ENCODE measurements around the gene SCGB3A1.

The SCGB3A1 gene

DNA sequence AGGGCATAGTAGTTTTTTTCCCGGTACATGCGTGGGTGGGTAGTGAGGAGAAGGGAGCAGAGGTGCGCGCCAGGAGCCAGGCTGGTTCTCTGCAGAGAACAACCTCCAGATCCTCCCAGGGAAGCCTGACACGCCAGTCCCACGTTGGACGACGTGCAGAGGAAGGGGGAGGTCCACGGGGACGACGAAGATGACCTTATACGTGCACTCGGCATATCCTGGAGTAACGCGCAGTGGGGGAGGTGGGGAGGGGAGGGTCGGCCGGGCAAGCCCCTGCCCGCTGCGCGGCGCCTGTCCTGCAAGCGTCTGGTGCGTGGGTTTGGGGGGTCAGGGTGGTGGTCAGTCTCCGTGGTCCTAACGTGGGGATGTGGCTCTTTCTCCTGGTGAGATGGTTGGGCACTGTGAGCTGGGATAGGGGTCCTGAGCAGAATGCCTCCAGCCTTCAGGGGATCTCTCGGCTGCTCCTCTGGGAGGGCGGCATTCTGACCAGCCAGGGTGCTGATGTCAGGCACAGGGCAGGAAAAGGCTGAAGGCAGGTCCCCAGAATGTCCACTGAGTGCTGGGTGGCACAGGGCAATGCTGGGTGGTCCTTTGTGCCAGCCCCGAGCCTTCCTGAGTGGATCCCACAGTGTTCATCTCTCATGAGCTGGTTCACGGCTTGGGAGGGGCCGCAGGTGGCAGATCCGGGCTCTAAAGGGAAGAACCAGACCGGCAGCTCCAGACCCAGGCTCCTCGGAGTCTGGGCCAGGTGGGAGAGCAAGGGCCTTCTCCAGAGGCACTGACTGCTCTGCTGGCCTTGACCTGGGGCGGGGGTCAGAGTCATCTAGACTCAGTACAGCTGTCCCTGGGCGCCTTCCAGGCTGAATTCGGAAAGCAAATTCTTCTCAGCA lies 10.5 kb upstream of the SCGB3A1 start:
- no peak for TF ChIP-seq CTCF (IDR thresholded peaks at IDR 0.05; ENCODE audit: low read depth, low read length, missing control alignments)
- no peak for DNase-seq (ENCODE audit: low read depth)
- no peak overlapping the region for H3K4me3 ChIP-seq (ENCODE audit: low read depth, low read length)
- in situ Hi-C loops (cut with HindIII; ENCODE audit: low sequenced_read_pairs) = no loop called here

GRCh38 chr5:180600554-180601041 lies 9.3 kb upstream of the SCGB3A1 start:
- in situ Hi-C loops (cut with HindIII; ENCODE audit: low sequenced_read_pairs) = no loop called here
- no peak for DNase-seq (ENCODE audit: low read depth)

DNA sequence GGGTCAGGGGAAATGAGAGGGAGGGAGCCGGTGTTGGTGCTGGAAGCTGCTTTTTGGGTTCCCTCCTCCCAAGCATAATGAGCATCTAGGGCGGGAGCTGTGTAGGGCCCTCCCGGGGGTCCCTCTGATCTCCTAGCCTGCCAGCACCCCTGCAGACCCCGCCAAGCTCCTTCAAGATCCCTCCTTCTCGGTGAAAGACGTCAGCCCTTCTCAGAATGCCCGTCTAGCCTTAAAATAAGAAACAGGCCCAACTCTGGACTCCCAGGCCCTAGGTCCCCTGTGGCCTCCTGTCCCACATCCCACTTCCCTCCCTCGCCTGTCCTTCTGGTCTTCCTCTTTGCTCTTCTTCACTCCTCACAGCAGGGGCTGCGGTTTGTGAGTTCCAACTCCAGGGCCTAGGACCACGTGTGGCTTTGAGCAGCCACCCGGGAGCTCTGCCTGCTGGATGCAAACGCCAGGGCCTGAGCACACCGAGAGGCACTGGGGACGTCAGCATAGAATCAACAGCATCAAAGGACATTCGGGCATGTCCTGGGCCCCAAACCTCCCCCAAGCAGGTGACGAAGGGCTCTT lies 8.8 kb upstream of the SCGB3A1 start:
- no peak for DNase-seq (ENCODE audit: low read depth)
- in situ Hi-C loops (cut with HindIII; ENCODE audit: low sequenced_read_pairs) = no loop called here
- no peak for TF ChIP-seq CTCF (IDR thresholded peaks at IDR 0.05; ENCODE audit: low read depth, low read length, missing control alignments)
- no peak overlapping the region for H3K4me3 ChIP-seq (ENCODE audit: low read depth, low read length)

More at GRCh38 chr5:180600554-180601041, 9.3 kb upstream of the SCGB3A1 start:
- H3K4me3 ChIP-seq (ENCODE audit: low read depth, low read length) = no peak overlapping the region
- no peak for TF ChIP-seq CTCF (IDR thresholded peaks at IDR 0.05; ENCODE audit: low read depth, low read length, missing control alignments)

DNA sequence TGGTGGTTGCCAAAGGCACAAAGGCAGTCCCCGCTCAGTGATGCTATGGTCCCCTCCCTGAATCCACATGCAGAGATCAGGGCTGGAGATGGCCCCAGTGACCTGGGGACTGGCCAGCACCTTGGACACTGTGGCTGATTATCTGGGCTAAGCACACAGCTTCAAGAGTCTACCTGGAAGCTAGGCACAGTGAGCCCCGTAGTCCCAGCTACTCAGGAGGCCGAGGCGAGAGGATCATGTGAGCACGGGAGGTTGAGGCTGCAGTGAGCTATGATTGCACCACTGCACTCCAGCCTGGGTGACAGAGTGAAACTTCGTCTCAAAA lies 8.3 kb upstream of the SCGB3A1 start:
- H3K4me3 ChIP-seq (ENCODE audit: low read depth, low read length) = no peak overlapping the region
- TF ChIP-seq CTCF (IDR thresholded peaks at IDR 0.05; ENCODE audit: low read depth, low read length, missing control alignments) = no peak
- DNase-seq (ENCODE audit: low read depth) = no peak
- in situ Hi-C loops (cut with HindIII; ENCODE audit: low sequenced_read_pairs) = no loop called here

GRCh38 chr5:180598797-180599589 lies 7.7 kb upstream of the SCGB3A1 start:
- H3K4me3 ChIP-seq (ENCODE audit: low read depth, low read length) = no peak overlapping the region
- no peak for DNase-seq (ENCODE audit: low read depth)
- no peak for TF ChIP-seq CTCF (IDR thresholded peaks at IDR 0.05; ENCODE audit: low read depth, low read length, missing control alignments)
- in situ Hi-C loops (cut with HindIII; ENCODE audit: low sequenced_read_pairs) = no loop called here

GRCh38 chr5:180598316-180598701 lies 7.0 kb upstream of the SCGB3A1 start:
- TF ChIP-seq CTCF (IDR thresholded peaks at IDR 0.05; ENCODE audit: low read depth, low read length, missing control alignments) = no peak
- DNase-seq (ENCODE audit: low read depth) = no peak
- H3K4me3 ChIP-seq (ENCODE audit: low read depth, low read length) = no peak overlapping the region
- in situ Hi-C loops (cut with HindIII; ENCODE audit: low sequenced_read_pairs) = no loop called here

Data from astrocyte of the cerebellum (primary cell).